Right lobe of liver (tissue), 6 donors: ENCODE data around the gene GUK1. TPM values are rescaled to one million over a fixed set of nuclear protein-coding genes. Genes with fewer than 3 reads are reported as not detected.

Experiments
- ATAC-seq, 4 donors: fragments of 200-7000 bp; cut with Tn5 transposase; one replicate each; pipeline ENCODE4 v1.9.1; 2020; ENCODE audit warnings: mild to moderate bottlenecking in 4 of 4, moderate library complexity in 4 of 4
- DNase-seq, 3 donors: peaks; one replicate each; pipeline ENCODE4 v3.0.0-alpha.2; 2020
- H3K27ac ChIP-seq, 3 donors: fragments of 200-600 bp; one replicate each; pipeline ENCODE4 v1.8.0; 2022
- H3K27me3 ChIP-seq, 2 donors: fragments of 200-600 bp; one replicate each; pipeline ENCODE4 v1.8.0; 2022
- H3K36me3 ChIP-seq, 4 donors: fragments of 200-600 bp; sonication (generic) in 1 of 4; one replicate each; pipeline versions ENCODE4 v1.5.1 to v1.8.0; 2017 to 2022; ENCODE audit warnings: control low read depth in 1 of 4
- H3K4me1 ChIP-seq, 4 donors: fragments of 200-600 bp; sonication (generic) in 1 of 4; one replicate each; pipeline versions ENCODE4 v1.5.1 to v1.8.0; 2017 to 2022; ENCODE audit warnings: control low read depth in 1 of 4
- H3K4me3 ChIP-seq, 3 donors: fragments of 200-600 bp; one replicate each; pipeline ENCODE4 v1.8.0; 2022
- H3K9me3 ChIP-seq, 4 donors: fragments of 200-600 bp; sonication (generic) in 1 of 4; one replicate each; pipeline versions ENCODE4 v1.5.1 to v1.8.0; 2017 to 2022; ENCODE audit warnings: control low read depth in 1 of 4
- CTCF ChIP-seq, 4 donors: fragments of 200-600 bp in 3 of 4; fragments of 450-650 bp in 1 of 4; IDR thresholded peaks; one replicate each; pipeline versions ENCODE4 v1.5.1 to v1.8.0; 2016 to 2022; ENCODE audit warnings: antibody characterized with exemption in 4 of 4, mild to moderate bottlenecking in 2 of 4
- POLR2A ChIP-seq: fragments of 450-650 bp; IDR thresholded peaks from one replicate; pipeline ENCODE4 v1.6.1; 2017; ENCODE audit warnings: antibody characterized with exemption, mild to moderate bottlenecking
- whole genome bisulfite sequencing: methylation state at CpG from one replicate; pipeline ENCODE4 v1.1.6; 2018; ENCODE audit warnings: low coverage, low lambda C conversion rate; ENCODE audit not compliant: insufficient coverage; ENCODE audit errors: missing lambda C conversion rate; 5-methylcytosine and 5-hydroxymethylcytosine counted together
- intact Hi-C, 2 donors: fragments of 100-400 bp; cut with DNase I; formaldehyde crosslinking; loops; one replicate each; pipeline versions ENCODE4 v1.11.2 to v1.14.1; 2022
- total RNA-seq, 6 experiments: library from RNA; depleted of rRNA in 2 of 6; stranded (reverse); fragments of >200 nt in 2 of 6; fragmentation: NEBNext Ultra II Directional in 3 of 6; extraction: Animal tissue kit (Norgen Biotek cat#: 25700) in 3 of 6; gene quantifications; one replicate each; pipeline versions ENCODE4 v1.1.0 to v1.2.4, GENCODE V29; 2016 to 2023
- donor health status: DM: no; HTN: yes; CAD: no.
- donor health status: DM: no; HTN: no; CAD: no.
- donor health status: DM: no; HTN: no; CAD: no.
- donor health status: DM: no; HTN: yes; CAD: no.
- donor health status: DM: no; HTN: yes; CAD: no.

The GUK1 gene
- total RNA-seq, 6 experiments from 2014 or later = 78.0 to 235 (median 108) TPM

- 97% methylated on average over 10 of the region's 20 CpGs for WGBS
- no peak for TF ChIP-seq CTCF (IDR thresholded peaks at IDR 0.05)
- no peaks in the 10 kb centered on the region for H3K27me3 ChIP-seq
- ATAC-seq = no peak
- no peak overlapping the region for H3K27ac ChIP-seq
- H3K4me1 ChIP-seq = peaks cover 0 to 33% (median 14%) of the 10 kb centered on the region in 4 donors
- H3K4me3 ChIP-seq = no peak overlapping the region
- peaks cover 0 to 4% (median 0%) of the 10 kb centered on the region in 4 donors for H3K9me3 ChIP-seq
- no peak for DNase-seq
- peaks cover 0 to 16% (median 9%) of the 10 kb centered on the region in 4 donors for H3K36me3 ChIP-seq
- intact Hi-C loops = no loop called here
Measured at GRCh38 chr1:228093050-228093906, 46.8 kb upstream of the GUK1 start.

- intact Hi-C loops = no loop called here
- Histone ChIP-seq H3K4me1 (peaks cover 0 to 21% (median 7%) of the 10 kb centered on the region in 4 donors), H3K27ac (no peak overlapping the region), H3K4me3 (no peak overlapping the region), H3K36me3 (peaks cover 0 to 27% (median 16%) of the 10 kb centered on the region in 4 donors), H3K27me3 (no peaks in the 10 kb centered on the region), H3K9me3 (peaks cover 0 to 4% (median 0%) of the 10 kb centered on the region in 4 donors)
- WGBS = 90% methylated on average over 11 of the region's 13 CpGs
- TF ChIP-seq CTCF (IDR thresholded peaks at IDR 0.05) = no peak
- TF ChIP-seq POLR2A = no peak
- DNase-seq (no peak), ATAC-seq (no peak)
Measured at GRCh38 chr1:228094432-228095016, 45.6 kb upstream of the GUK1 start.

GRCh38 chr1:228095161-228095560, 44.9 kb upstream of the GUK1 start:
- no peak overlapping the region for H3K27ac ChIP-seq
- no peak for ATAC-seq
- peak in 1 of 3 donors; percentile 22 for DNase-seq
- 100% methylated on average over 3 of the region's 4 CpGs for WGBS
- peaks cover 0 to 4% (median 0%) of the 10 kb centered on the region in 4 donors for H3K9me3 ChIP-seq
- peaks cover 0 to 15% (median 4%) of the 10 kb centered on the region in 4 donors for H3K4me1 ChIP-seq
- H3K36me3 ChIP-seq = peaks cover 0 to 34% (median 17%) of the 10 kb centered on the region in 4 donors
- TF ChIP-seq POLR2A = no peak
- no peak for TF ChIP-seq CTCF (IDR thresholded peaks at IDR 0.05)
- intact Hi-C loops = no loop called here
- H3K27me3 ChIP-seq = no peaks in the 10 kb centered on the region
- H3K4me3 ChIP-seq = no peak overlapping the region

- peaks cover 0 to 4% (median 0%) of the 10 kb centered on the region in 4 donors for H3K9me3 ChIP-seq
- no peak for TF ChIP-seq POLR2A
- TF ChIP-seq CTCF (IDR thresholded peaks at IDR 0.05) = no peak
- H3K4me1 ChIP-seq = peaks cover 0 to 9% (median under 1%) of the 10 kb centered on the region in 4 donors
- DNase-seq (no peak), ATAC-seq (no peak)
- H3K27ac ChIP-seq = no peak overlapping the region
- peaks cover 0 to 34% (median 17%) of the 10 kb centered on the region in 4 donors for H3K36me3 ChIP-seq
- no peak overlapping the region for H3K4me3 ChIP-seq
- WGBS = 87% methylated on average over 3 of the region's 8 CpGs
- H3K27me3 ChIP-seq = no peaks in the 10 kb centered on the region
- intact Hi-C loops = no loop called here
Measured at GRCh38 chr1:228095938-228096337, 44.1 kb upstream of the GUK1 start.
